GM23248 (cell line): ENCODE data around the gene CCDC91. TPM values are rescaled to one million over a fixed set of nuclear protein-coding genes. Genes with fewer than 3 reads are reported as not detected.
A peak's percentile ranks its signal among the peaks of the same experiment; 100 is the strongest.
"Not testable (repeated sequence)": the region's sequence is repeated elsewhere in the genome, so short reads cannot be mapped to it uniquely, and the experiment has no call there.

Experiments
- DNase-seq: peaks from one replicate; pipeline ENCODE4 v3.0.0-alpha.2; 2015
- H2AFZ ChIP-seq: fragments of 200-600 bp; sonication (generic); 2 replicates; pipeline ENCODE4 v1.6.1; 2016; ENCODE audit warnings: antibody characterized with exemption
- H3F3A ChIP-seq: fragments of 200-600 bp; sonication (generic); 2 replicates; pipeline ENCODE4 v1.6.1; 2016; ENCODE audit warnings: mild to moderate bottlenecking, antibody characterized with exemption, mixed run types; ENCODE audit not compliant: insufficient read depth
- H3K27ac ChIP-seq: fragments of 200-600 bp; sonication (generic); 2 replicates; pipeline ENCODE4 v1.5.1; 2016; ENCODE audit warnings: mild to moderate bottlenecking
- H3K27me3 ChIP-seq: fragments of 200-600 bp; sonication (generic); replicated peaks from 2 replicates; pipeline ENCODE4 v1.6.1; 2016; ENCODE audit warnings: mild to moderate bottlenecking; ENCODE audit not compliant: insufficient read depth
- H3K36me3 ChIP-seq: fragments of 200-600 bp; sonication (generic); 2 replicates; pipeline ENCODE4 v1.6.1; 2016; ENCODE audit warnings: low read depth, mild to moderate bottlenecking
- H3K4me1 ChIP-seq: fragments of 200-600 bp; sonication (generic); 2 replicates; pipeline ENCODE4 v1.6.1; 2016; ENCODE audit warnings: mild to moderate bottlenecking; ENCODE audit not compliant: insufficient read depth
- H3K4me2 ChIP-seq: fragments of 200-600 bp; sonication (generic); one replicate; pipeline ENCODE4 v1.6.1; 2016; ENCODE audit warnings: mild to moderate bottlenecking; ENCODE audit not compliant: unreplicated experiment
- H3K4me3 ChIP-seq: fragments of 200-600 bp; sonication (generic); 2 replicates; pipeline ENCODE4 v1.5.1; 2016; ENCODE audit warnings: mild to moderate bottlenecking
- H3K79me2 ChIP-seq: fragments of 200-600 bp; sonication (generic); 2 replicates; pipeline ENCODE4 v1.6.1; 2016; ENCODE audit warnings: mild to moderate bottlenecking; ENCODE audit not compliant: insufficient read depth
- H3K9ac ChIP-seq: fragments of 200-600 bp; sonication (generic); 2 replicates; pipeline ENCODE4 v1.6.1; 2016; ENCODE audit warnings: mild to moderate bottlenecking
- H3K9me2 ChIP-seq: fragments of 200-600 bp; sonication (generic); 2 replicates; pipeline ENCODE4 v1.6.1; 2016; ENCODE audit warnings: mixed run types, mild to moderate bottlenecking, moderate library complexity; ENCODE audit not compliant: insufficient read depth
- H3K9me3 ChIP-seq: fragments of 200-600 bp; sonication (generic); one replicate; pipeline ENCODE4 v1.6.1; 2017; ENCODE audit warnings: low read depth
- H4K20me1 ChIP-seq: fragments of 200-600 bp; sonication (generic); 2 replicates; pipeline ENCODE4 v1.6.0; 2016; ENCODE audit not compliant: insufficient read depth
- EZH2 ChIP-seq: fragments of 200-600 bp; sonication (generic); IDR thresholded peaks from 2 replicates; pipeline ENCODE4 v1.6.1; 2018; ENCODE audit warnings: antibody characterized with exemption, mild to moderate bottlenecking; ENCODE audit not compliant: insufficient read depth, poor library complexity, severe bottlenecking
- EZH2phosphoT487 ChIP-seq: fragments of 200-600 bp; sonication (generic); IDR thresholded peaks from 2 replicates; pipeline ENCODE4 v1.6.1; 2018; ENCODE audit warnings: antibody characterized with exemption, moderate library complexity, mild to moderate bottlenecking, low read depth; ENCODE audit not compliant: insufficient read depth
- WGBS, 2 experiments: methylation state at CpG; one replicate each; pipeline ENCODE4 v1.1.6; 2015 to 2017; ENCODE audit warnings: low lambda C conversion rate in 2 of 2, low coverage in 1 of 2; ENCODE audit errors: missing lambda C conversion rate in 2 of 2; 5-methylcytosine and 5-hydroxymethylcytosine counted together
- in situ Hi-C: fragments of 300-500 bp; cut with MboI; formaldehyde crosslinking; loops from 2 replicates; pipeline ENCODE4 v1.15.0; 2020
- polyA plus RNA-seq: library from polyadenylated mRNA; unstranded; fragments of >200 nt; fragmentation: Nextera tagmentation; extraction: Ambion mirVana; gene quantifications from 2 replicates; pipeline ENCODE4 v1.2.1, GENCODE V29; 2016
- total RNA-seq: library from RNA; depleted of rRNA; stranded (reverse); fragments of >200 nt; shearing (Covaris generic); gene quantifications from 2 replicates; pipeline ENCODE4 v1.2.3, GENCODE V29; 2014

CCDC91 gene
- total and polyA plus RNA-seq, 2 experiments from 2014 or later: 17.2 to 31.5 TPM

- Histone ChIP-seq H3K4me3 (peak overlapping the region; percentile 81), H3K9ac (no peak overlapping the region; the same call in 1 of the 2 replicates), H2AFZ (no peak overlapping the region), H3K27me3 (no peaks in the 10 kb centered on the region), H3K9me3 (no peaks in the 10 kb centered on the region), H3K9me2 (no peaks in the 10 kb centered on the region), H3K4me1 (peaks cover 16% of the 10 kb centered on the region), H4K20me1 (no peaks in the 10 kb centered on the region), H3K79me2 (peaks cover 56% of the 10 kb centered on the region), H3F3A (peaks cover 14% of the 10 kb centered on the region), H3K4me2 (peak overlapping the region; percentile 82), H3K36me3 (no peaks in the 10 kb centered on the region), H3K27ac (peak overlapping the region; percentile 98)
- no peak for DNase-seq
- in situ Hi-C loops: no loop called here
- 52 to 56% methylated on average over 2 of the region's 2 CpGs for WGBS, 2 experiments
- TF ChIP-seq EZH2: no peak
- no peak for TF ChIP-seq EZH2phosphoT487
These were observed 1.9 kb downstream of the CCDC91 start for GRCh38 chr12:28192125-28192524.

DNA sequence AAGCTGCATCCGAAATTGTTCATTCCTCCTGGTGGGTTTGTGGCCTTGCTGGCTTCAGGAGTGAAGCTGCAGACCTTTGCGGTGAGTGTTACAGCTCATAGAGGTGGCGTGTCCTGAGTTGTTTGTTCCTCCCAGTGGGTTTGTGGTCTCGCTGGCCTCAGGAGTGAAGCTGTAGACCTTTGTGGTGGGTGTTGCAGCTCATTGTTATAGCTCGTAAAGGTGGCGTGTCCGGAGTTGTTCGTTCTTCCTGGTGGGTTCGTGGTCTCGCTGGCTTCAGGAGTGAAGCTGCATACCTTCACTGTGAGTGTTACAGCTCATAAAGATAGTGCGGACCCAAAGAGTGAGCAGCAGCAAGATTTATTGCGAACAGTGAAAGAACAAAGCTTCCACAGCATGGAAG lies 4.4 kb downstream of the CCDC91 start:
- H3K27ac ChIP-seq, H3K4me2 ChIP-seq, H3K9me2 ChIP-seq, H3K9ac ChIP-seq, H3K27me3 ChIP-seq, H3K36me3 ChIP-seq, DNase-seq, H3K4me3 ChIP-seq, H2AFZ ChIP-seq, H3K9me3 ChIP-seq, H3F3A ChIP-seq, H4K20me1 ChIP-seq, in situ Hi-C loops: not testable (repeated sequence)
- peaks cover 14% of the 10 kb centered on the region for H3K4me1 ChIP-seq
- H3K79me2 ChIP-seq: peaks cover 72% of the 10 kb centered on the region
- 91 to 92% methylated on average over 12 of the region's 12 CpGs for WGBS, 2 experiments

GRCh38 chr12:28201136-28201535 lies 10.9 kb downstream of the CCDC91 start:
- H3K9me3 ChIP-seq, H3K36me3 ChIP-seq, in situ Hi-C loops, H3K9ac ChIP-seq, H3K9me2 ChIP-seq, H2AFZ ChIP-seq, DNase-seq, H3K4me2 ChIP-seq, H3K27me3 ChIP-seq, H3K27ac ChIP-seq, H3F3A ChIP-seq, H3K4me1 ChIP-seq, H3K4me3 ChIP-seq, H4K20me1 ChIP-seq: not testable (repeated sequence)
- H3K79me2 ChIP-seq: peaks cover 71% of the 10 kb centered on the region
- 97 to 99% methylated on average over 6 to 21 of the region's 30 CpGs for WGBS, 2 experiments

- 92 to 100% methylated on average over 1 of the region's 1 CpG for WGBS, 2 experiments
These were observed 12.3 kb downstream of the CCDC91 start for GRCh38 chr12:28202374-28203130.

GRCh38 chr12:28209782-28210181 lies 19.5 kb downstream of the CCDC91 start:
- in situ Hi-C loops: no loop called here
- Histone ChIP-seq H3K36me3 (no peaks in the 10 kb centered on the region), H3K27me3 (no peaks in the 10 kb centered on the region), H3K4me3 (no peak overlapping the region), H3K79me2 (peaks cover 27% of the 10 kb centered on the region), H3F3A (no peaks in the 10 kb centered on the region), H3K27ac (no peak overlapping the region), H2AFZ (no peak overlapping the region), H3K4me2 (no peak overlapping the region), H3K9ac (no peak overlapping the region), H3K9me3 (no peaks in the 10 kb centered on the region), H4K20me1 (no peaks in the 10 kb centered on the region), H3K9me2 (peaks cover 3% of the 10 kb centered on the region; the same call in 1 of the 2 replicates), H3K4me1 (no peaks in the 10 kb centered on the region)
- TF ChIP-seq EZH2 (no peak), EZH2phosphoT487 (no peak)
- WGBS, 2 experiments: 43 to 62% methylated on average over 1 of the region's 1 CpG
- DNase-seq: no peak

More at GRCh38 chr12:28202374-28203130, 12.3 kb downstream of the CCDC91 start:
- Histone ChIP-seq H3K4me2 (no peak overlapping the region), H3K9ac (no peak overlapping the region), H3K27me3 (no peaks in the 10 kb centered on the region), H3F3A (no peaks in the 10 kb centered on the region), H3K4me3 (no peak overlapping the region), H3K9me2 (peaks cover 3% of the 10 kb centered on the region; the same call in 1 of the 2 replicates), H2AFZ (no peak overlapping the region), H4K20me1 (no peaks in the 10 kb centered on the region), H3K4me1 (no peaks in the 10 kb centered on the region), H3K9me3 (no peaks in the 10 kb centered on the region), H3K27ac (no peak overlapping the region), H3K79me2 (peaks cover 62% of the 10 kb centered on the region), H3K36me3 (no peaks in the 10 kb centered on the region)
- TF ChIP-seq EZH2phosphoT487 (no peak), EZH2 (no peak)
- in situ Hi-C loops: no loop called here
- DNase-seq: no peak
